Endothelial cell of umbilical vein (primary cell): Measurements from ENCODE around the gene EXD3.

Experiments used
- CTCF ChIP-seq, 2 donors: IDR thresholded peaks; 1 replicate in 1 of 2; 2 replicates in 1 of 2; pipeline ENCODE4 v1.5.1; 2011; ENCODE audit warnings: low read length in 2 of 2, mild to moderate bottlenecking in 2 of 2, moderate library complexity in 2 of 2, control low read depth in 1 of 2, inconsistent platforms in 1 of 2, low read depth in 1 of 2; ENCODE audit not compliant: insufficient read depth in 1 of 2; ENCODE audit errors: extremely low read depth in 1 of 2
- POLR2A ChIP-seq: IDR thresholded peaks from 2 replicates; pipeline ENCODE4 v1.6.1; 2012; ENCODE audit warnings: low read depth, mild to moderate bottlenecking, control low read depth, low read length
- POLR2AphosphoS5 ChIP-seq: IDR thresholded peaks from 2 replicates; pipeline ENCODE4 v1.6.1; 2012; ENCODE audit warnings: low read depth, mild to moderate bottlenecking, control low read depth, low read length, moderate library complexity; ENCODE audit not compliant: insufficient read depth

- TF ChIP-seq POLR2AphosphoS5: no peak
- no peak for TF ChIP-seq CTCF (IDR thresholded peaks at IDR 0.05; ENCODE audit: extremely low read depth in 1 of 2, insufficient read depth in 1 of 2, low read depth in 1 of 2, low read length in 2 of 2)
- TF ChIP-seq POLR2A: no peak
Measured at GRCh38 chr9:137267933-137268355, 155.0 kb downstream of the EXD3 start.
